Keratinocyte (primary cell): Measurements from ENCODE around the gene GALNT2. TPM values are rescaled to one million over a fixed set of nuclear protein-coding genes. Genes with fewer than 3 reads are reported as not detected.

Source experiments
- DNase-seq: peaks from one replicate; pipeline ENCODE4 v3.0.0-alpha.2; 2011; ENCODE audit warnings: low read depth, missing footprints, low spot score
- FAIRE-seq: peaks from 2 replicates; lab custom pipeline; 2011; peaks lifted over from hg19 to GRCh38; lab: Jason Lieb, UNC
- H2AFZ ChIP-seq: 2 replicates; pipeline ENCODE4 v1.6.0; 2012; ENCODE audit warnings: low read length, control low read depth, inconsistent platforms; ENCODE audit not compliant: control insufficient read depth
- H3K27ac ChIP-seq: 2 replicates; pipeline ENCODE4 v1.5.1; 2011; ENCODE audit warnings: low read length; ENCODE audit not compliant: control insufficient read depth, insufficient read depth
- H3K27me3 ChIP-seq: 3 replicates; pipeline ENCODE4 v1.6.0; 2011; ENCODE audit warnings: low read length; ENCODE audit not compliant: control insufficient read depth, insufficient read depth; ENCODE audit errors: extremely low read depth
- H3K36me3 ChIP-seq, 2 experiments: 2 replicates in 1 of 2; 3 replicates in 1 of 2; pipeline ENCODE4 v1.5.1; 2011; ENCODE audit warnings: low read length in 2 of 2, mild to moderate bottlenecking in 1 of 2; ENCODE audit not compliant: control insufficient read depth in 2 of 2, insufficient read depth in 2 of 2; ENCODE audit errors: extremely low read depth in 1 of 2
- H3K4me1 ChIP-seq: 3 replicates; pipeline ENCODE4 v1.5.1; 2011; ENCODE audit warnings: low read length; ENCODE audit not compliant: control insufficient read depth, insufficient read depth; ENCODE audit errors: extremely low read depth
- H3K4me2 ChIP-seq: 3 replicates; pipeline ENCODE4 v1.6.0; 2011; ENCODE audit warnings: low read depth, low read length; ENCODE audit not compliant: control insufficient read depth, insufficient read depth; ENCODE audit errors: extremely low read depth
- H3K4me3 ChIP-seq, 3 experiments: fragments of 200-600 bp in 1 of 3; sonication (generic) in 1 of 3; 2 replicates in 2 of 3; 3 replicates in 1 of 3; pipeline ENCODE4 v1.5.1; 2011 to 2016; ENCODE audit warnings: low read length in 3 of 3, mild to moderate bottlenecking in 3 of 3, control low read depth in 2 of 3, inconsistent platforms in 1 of 3, low read depth in 1 of 3, mixed read lengths in 1 of 3, mixed run types in 1 of 3, moderate library complexity in 1 of 3; ENCODE audit not compliant: control insufficient read depth in 2 of 3, insufficient read depth in 2 of 3; ENCODE audit errors: extremely low read depth in 1 of 3
- H3K79me2 ChIP-seq: 2 replicates; pipeline ENCODE4 v1.6.0; 2012; ENCODE audit warnings: low read length; ENCODE audit not compliant: control insufficient read depth, insufficient read depth
- H3K9ac ChIP-seq: 3 replicates; pipeline ENCODE4 v1.6.0; 2011; ENCODE audit warnings: low read length; ENCODE audit not compliant: control insufficient read depth, insufficient read depth; ENCODE audit errors: extremely low read depth
- H3K9me1 ChIP-seq: 3 replicates; pipeline ENCODE4 v1.6.0; 2011; ENCODE audit warnings: low read length; ENCODE audit not compliant: control insufficient read depth, insufficient read depth; ENCODE audit errors: extremely low read depth
- H3K9me3 ChIP-seq: 2 replicates; pipeline ENCODE4 v1.5.1; 2012; ENCODE audit warnings: low read depth, low read length; ENCODE audit not compliant: control insufficient read depth
- H4K20me1 ChIP-seq: 3 replicates; pipeline ENCODE4 v1.6.0; 2011; ENCODE audit warnings: low read length; ENCODE audit not compliant: control insufficient read depth, insufficient read depth; ENCODE audit errors: extremely low read depth
- EZH2 ChIP-seq: IDR thresholded peaks from one replicate; pipeline ENCODE4 v1.6.1; 2012; ENCODE audit warnings: inconsistent platforms, mild to moderate bottlenecking, low read length, moderate library complexity
- dilution Hi-C: fragments of 300-500 bp; cut with MboI; formaldehyde crosslinking; loops from one replicate; pipeline ENCODE4 v1.7.0; 2020; ENCODE audit warnings: low sequenced_read_pairs; ENCODE audit not compliant: extremely low pct_ligation_motif_present
- polyA plus RNA-seq, 5 experiments: library from polyadenylated mRNA; depleted of rRNA in 3 of 5; stranded (reverse) in 3 of 5; stranded (forward) in 1 of 5; unstranded in 1 of 5; fragments of >200 nt; gene quantifications; 1 replicate in 1 of 5; 2 replicates in 3 of 5; 3 replicates in 1 of 5; pipeline versions ENCODE4 v1.2.1 to v1.2.3, GENCODE V29; 2011 to 2012; ENCODE audit warnings: missing spikeins in 2 of 5, low read depth in 1 of 5, low replicate concordance in 1 of 5
- TF ChIP-seq, protein P1 (sequence below), 3 experiments: IDR thresholded peaks in 1 of 3; conservative IDR thresholded peaks in 1 of 3; optimal IDR thresholded peaks in 1 of 3; 2 replicates in 2 of 3; 3 replicates in 1 of 3; pipeline versions ENCODE3 to v1.5.1; 2011; ENCODE audit warnings: low read length in 3 of 3, mild to moderate bottlenecking in 3 of 3, moderate library complexity in 2 of 3, control low read depth in 1 of 3, inconsistent platforms in 1 of 3; ENCODE audit not compliant: insufficient read depth in 2 of 3; ENCODE audit errors: extremely low read depth in 1 of 3

Gene GALNT2
- polyA plus RNA-seq, 1 donor (not counting 4 experiments of a cell fraction or from before 2014, with no cell fraction given) = 61.7 TPM

DNA sequence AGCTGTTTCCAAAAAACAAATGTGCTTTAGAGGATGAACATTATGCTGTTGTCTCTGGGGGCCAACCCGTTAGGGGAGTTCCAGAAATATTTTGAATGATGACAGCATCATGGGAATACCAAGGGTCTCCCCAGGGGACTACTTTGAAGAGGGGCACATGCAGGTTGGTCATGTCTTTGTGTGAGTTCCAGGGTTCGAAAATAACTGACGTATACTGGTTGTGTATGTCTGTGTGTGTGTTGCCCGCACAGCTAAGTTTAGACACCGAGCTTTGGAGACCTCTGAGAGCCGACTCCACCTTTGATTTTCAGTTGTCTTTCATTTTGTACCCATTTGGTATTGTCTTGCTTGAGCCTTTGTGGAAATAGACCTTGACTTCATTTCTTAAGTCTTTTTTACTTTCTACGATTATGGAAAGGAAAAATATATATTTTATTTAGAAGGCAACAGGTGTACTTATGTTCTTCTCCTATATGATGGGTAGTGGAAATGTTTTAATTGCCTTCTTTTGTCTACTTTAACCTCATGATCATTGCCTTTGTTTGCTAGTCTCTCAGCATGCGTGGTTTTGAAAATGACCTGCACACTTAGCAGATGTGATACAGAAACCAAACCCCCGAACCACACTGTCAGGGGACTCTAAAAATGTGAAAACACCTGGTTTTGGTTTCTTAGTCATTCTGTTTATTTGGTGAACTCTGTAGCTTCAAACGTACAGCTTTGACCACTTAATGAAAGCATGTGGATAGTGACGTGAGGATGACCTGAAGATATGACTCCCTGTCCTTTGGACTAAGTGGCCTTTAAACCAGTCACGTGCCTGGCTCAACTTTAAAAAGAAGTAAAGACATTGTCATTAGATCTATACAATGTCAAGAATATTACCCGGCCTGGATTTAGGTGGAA lies 56.5 kb downstream of the GALNT2 start:
- DNase-seq (no peak), FAIRE-seq (no peak)
- Histone ChIP-seq H3K9me3 (no peaks in the 10 kb centered on the region), H2AFZ (no peak overlapping the region), H3K79me2 (peaks cover 81% of the 10 kb centered on the region), H3K27me3 (no peaks in the 10 kb centered on the region), H3K36me3 (peaks cover 5 to 8% of the 10 kb centered on the region in 2 experiments), H4K20me1 (peaks cover 2% of the 10 kb centered on the region), H3K4me3 (peak overlapping the region in 1 of 3 experiments; percentile 34), H3K9me1 (peaks cover 8% of the 10 kb centered on the region), H3K4me2 (peak overlapping the region; percentile 83), H3K27ac (peak overlapping the region; percentile 57), H3K9ac (peak overlapping the region; percentile 40), H3K4me1 (peaks cover 62% of the 10 kb centered on the region)
- dilution Hi-C loops = no loop called here
- TF ChIP-seq EZH2 = no peak
- TF ChIP-seq, protein P1, sequence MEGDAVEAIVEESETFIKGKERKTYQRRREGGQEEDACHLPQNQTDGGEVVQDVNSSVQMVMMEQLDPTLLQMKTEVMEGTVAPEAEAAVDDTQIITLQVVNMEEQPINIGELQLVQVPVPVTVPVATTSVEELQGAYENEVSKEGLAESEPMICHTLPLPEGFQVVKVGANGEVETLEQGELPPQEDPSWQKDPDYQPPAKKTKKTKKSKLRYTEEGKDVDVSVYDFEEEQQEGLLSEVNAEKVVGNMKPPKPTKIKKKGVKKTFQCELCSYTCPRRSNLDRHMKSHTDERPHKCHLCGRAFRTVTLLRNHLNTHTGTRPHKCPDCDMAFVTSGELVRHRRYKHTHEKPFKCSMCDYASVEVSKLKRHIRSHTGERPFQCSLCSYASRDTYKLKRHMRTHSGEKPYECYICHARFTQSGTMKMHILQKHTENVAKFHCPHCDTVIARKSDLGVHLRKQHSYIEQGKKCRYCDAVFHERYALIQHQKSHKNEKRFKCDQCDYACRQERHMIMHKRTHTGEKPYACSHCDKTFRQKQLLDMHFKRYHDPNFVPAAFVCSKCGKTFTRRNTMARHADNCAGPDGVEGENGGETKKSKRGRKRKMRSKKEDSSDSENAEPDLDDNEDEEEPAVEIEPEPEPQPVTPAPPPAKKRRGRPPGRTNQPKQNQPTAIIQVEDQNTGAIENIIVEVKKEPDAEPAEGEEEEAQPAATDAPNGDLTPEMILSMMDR (optimal IDR thresholded peaks at IDR 0.05 in 1 of 3, IDR thresholded peaks at IDR 0.05 in 1 of 3, conservative IDR thresholded peaks at IDR 0.05 in 1 of 3; ENCODE audit: extremely low read depth in 1 of 3, insufficient read depth in 2 of 3, low read length in 3 of 3) = no peak

DNA sequence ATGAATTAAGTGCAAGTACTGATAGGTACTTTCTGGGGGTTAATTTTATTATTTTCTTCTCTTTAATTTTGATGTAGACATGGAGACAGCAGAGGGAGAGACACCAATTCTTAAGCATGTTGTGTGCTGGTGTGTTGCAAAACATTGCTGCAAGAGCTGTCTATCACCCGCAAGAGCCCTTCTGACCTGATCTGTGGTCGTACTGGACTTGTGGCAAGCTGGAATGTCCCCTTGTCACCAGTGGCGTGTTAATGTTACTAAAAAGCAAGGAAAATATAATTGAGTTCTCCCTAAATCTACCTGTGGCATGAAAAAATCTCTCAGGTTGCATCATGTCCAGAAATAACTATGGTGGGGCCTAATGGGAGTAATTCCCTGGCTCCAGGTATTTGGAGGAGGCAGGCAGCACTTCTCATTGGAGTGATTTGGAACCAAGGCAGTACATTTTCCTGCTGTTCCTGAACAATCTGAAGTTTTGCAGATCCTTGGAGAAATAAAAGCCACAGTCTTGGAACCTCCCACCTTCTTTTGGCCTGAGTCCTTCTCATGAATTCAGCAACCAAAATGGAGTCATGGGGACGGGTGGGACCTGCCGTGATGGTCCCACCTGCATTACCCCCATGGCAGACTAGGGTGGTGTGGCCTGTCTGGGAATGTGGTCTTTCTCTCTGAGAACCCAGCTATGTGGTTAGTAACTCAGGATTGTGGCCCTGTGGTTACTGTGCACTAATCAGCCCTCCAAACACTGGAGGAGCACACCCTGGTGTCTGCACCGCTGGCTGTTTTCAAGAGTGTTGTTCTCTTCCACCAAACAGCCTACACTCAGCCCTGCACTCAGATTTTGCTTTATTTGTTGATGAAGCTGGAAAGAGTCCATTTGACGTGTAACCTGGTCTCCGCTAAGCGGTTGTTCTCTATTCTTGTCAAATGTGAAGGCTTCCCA lies 57.4 kb downstream of the GALNT2 start:
- TF ChIP-seq EZH2 = no peak
- TF ChIP-seq, protein P1 (optimal IDR thresholded peaks at IDR 0.05 in 1 of 3, IDR thresholded peaks at IDR 0.05 in 1 of 3, conservative IDR thresholded peaks at IDR 0.05 in 1 of 3; ENCODE audit: extremely low read depth in 1 of 3, insufficient read depth in 2 of 3, low read length in 3 of 3) = no peak
- peaks cover 2% of the 10 kb centered on the region for H4K20me1 ChIP-seq
- DNase-seq (no peak), FAIRE-seq (no peak)
- H3K9me1 ChIP-seq = peaks cover 8% of the 10 kb centered on the region
- H3K4me3 ChIP-seq = no peak overlapping the region
- H3K27ac ChIP-seq = no peak overlapping the region
- H3K9me3 ChIP-seq = no peaks in the 10 kb centered on the region
- dilution Hi-C loops = no loop called here
- H3K79me2 ChIP-seq = peaks cover 82% of the 10 kb centered on the region
- H3K36me3 ChIP-seq = peaks cover 5 to 8% of the 10 kb centered on the region in 2 experiments
- no peak overlapping the region for H3K4me2 ChIP-seq
- peaks cover 62% of the 10 kb centered on the region for H3K4me1 ChIP-seq
- H3K9ac ChIP-seq = no peak overlapping the region
- H3K27me3 ChIP-seq = no peaks in the 10 kb centered on the region
- H2AFZ ChIP-seq = no peak overlapping the region
